M059J (cell line): Measurements from ENCODE around the gene TMPRSS12. TPM values are rescaled to one million over a fixed set of nuclear protein-coding genes. Genes with fewer than 3 reads are reported as not detected.
"Not testable (repeated sequence)": the region's sequence is repeated elsewhere in the genome, so short reads cannot be mapped to it uniquely, and the experiment has no call there.

Experiments
- DNase-seq: peaks from one replicate; pipeline ENCODE4 v3.0.0-alpha.2; 2012; ENCODE audit warnings: low read depth
- total RNA-seq: library from RNA; depleted of rRNA; stranded (reverse); fragments of >200 nt; shearing (Covaris generic); gene quantifications from 2 replicates; pipeline ENCODE4 v1.2.3, GENCODE V29; 2014; rRNA removed

Gene TMPRSS12, protein sequence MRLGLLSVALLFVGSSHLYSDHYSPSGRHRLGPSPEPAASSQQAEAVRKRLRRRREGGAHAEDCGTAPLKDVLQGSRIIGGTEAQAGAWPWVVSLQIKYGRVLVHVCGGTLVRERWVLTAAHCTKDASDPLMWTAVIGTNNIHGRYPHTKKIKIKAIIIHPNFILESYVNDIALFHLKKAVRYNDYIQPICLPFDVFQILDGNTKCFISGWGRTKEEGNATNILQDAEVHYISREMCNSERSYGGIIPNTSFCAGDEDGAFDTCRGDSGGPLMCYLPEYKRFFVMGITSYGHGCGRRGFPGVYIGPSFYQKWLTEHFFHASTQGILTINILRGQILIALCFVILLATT
- not detected in 2 replicates for total RNA-seq

DNA sequence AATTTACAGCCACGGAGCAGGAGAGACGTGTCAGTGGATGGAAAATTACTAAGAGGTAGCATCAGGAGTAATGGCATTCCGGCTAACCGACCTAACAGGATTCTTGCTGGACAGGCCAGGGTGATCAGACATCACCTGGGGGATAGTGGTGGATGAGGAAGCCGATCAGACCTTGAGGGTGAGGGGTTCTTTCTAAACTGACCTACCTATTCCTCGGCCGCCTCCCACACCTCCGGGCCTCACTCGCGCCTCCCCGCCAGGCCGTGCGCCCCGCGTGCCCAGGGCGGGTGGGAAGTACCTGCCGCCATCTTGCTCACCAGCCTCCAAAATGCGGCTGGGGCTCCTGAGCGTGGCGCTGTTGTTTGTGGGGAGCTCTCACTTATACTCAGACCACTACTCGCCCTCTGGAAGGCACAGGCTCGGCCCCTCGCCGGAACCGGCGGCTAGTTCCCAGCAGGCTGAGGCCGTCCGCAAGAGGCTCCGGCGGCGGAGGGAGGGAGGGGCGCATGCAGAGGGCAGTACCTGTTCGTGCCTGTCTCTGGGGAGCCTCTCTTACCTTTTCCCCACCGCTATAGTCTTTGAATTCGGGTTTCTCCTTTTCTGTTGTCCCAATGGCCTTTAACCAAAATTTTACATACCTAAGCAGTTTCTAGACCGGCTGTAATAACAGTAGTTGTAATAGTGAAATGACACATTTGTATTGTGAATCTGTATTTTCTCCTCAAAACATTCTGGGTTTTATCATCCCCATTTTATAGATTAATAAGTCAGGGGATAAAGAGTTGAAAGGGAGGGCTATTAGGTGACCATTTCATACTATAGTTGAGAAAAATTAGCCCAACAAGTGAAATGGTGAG lies at the start of gene TMPRSS12:
Gene TMPRSS12, plus strand, starts transcription at position 290 of the 857 bp plus-strand sequence. Its CDS starts 39 bp downstream, at position 329.
- no peak for DNase-seq

DNA sequence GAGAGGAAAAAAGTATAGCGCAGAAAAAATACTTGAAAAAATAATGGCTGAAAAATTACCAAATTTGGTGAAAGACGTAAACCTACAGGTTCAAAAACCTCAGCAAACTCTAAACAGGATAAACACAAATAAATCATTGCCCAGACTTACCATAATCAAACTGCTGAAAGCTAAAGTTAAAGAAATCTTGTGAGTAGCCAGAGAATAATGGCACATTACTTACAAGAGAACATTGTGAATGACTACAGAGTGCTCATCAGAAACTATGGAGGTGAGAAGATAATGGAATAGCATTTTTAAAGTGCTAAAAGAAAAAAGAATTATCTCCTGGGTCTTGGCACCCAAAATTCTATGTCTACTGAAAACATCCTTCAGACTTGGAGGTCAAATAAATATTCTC lies 42.8 kb upstream of the TMPRSS12 start:
- DNase-seq = peak; percentile 21

GRCh38 chr12:50803230-50803875 lies 39.4 kb upstream of the TMPRSS12 start:
- no peak for DNase-seq

DNA sequence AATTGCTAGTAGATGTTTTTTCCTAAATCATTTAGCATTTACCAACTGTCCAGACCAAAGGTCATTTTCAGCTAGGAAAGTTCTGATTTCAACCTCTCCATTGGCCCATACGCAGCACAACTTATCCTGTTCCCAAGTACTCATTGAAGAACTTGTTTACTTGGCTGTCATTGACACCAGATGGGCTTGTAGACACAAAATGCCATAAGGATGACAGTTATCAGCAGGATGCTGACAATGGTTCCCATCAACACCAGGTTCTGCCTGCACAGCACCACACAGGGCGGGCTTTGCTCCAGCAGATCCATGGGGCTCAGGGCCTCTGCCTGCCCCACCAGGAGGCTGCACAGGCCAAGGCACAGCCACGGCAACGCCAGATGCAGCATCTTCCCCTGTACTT lies 36.5 kb upstream of the TMPRSS12 start:
- no peak for DNase-seq

DNA sequence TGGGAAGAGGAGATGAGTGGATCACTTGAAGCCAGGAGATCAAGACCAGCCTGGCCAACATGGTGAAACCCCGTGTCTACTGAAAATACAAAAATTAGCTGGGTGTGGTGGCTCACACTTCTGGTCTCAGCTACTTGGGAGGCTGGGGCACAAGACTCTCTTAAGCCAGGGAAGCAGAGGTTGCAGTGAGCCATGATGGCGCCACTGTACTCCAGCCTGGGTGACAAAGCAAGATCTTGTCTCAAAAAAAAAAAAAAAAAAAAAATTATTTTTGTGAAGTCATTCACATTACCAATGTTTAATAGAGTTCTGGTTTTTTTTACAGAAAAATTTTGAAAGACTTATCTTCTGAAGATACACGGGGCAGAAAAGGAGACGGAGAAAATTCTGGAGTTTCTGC lies 33.6 kb upstream of the TMPRSS12 start:
- DNase-seq = not testable (repeated sequence)

DNA sequence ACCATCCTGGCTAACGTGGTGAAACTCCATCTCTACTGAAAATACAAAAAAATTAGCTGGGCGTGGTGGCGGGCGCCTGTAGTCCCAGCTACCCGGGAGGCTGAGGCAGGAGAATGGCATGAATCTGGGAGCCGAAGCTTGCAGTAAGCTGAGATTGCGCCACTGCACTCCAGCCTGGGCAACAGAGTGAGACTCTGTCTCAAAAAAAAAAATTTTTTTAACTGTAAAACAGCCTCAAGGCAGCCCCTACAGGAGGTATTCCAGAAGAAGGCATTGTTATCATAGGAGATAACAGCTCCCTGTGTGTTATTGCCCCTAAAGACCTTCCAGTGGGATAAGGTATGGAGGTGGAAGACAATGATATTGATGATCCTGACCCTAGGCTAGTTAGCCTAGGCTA lies 27.8 kb upstream of the TMPRSS12 start:
- not testable (repeated sequence) for DNase-seq

DNA sequence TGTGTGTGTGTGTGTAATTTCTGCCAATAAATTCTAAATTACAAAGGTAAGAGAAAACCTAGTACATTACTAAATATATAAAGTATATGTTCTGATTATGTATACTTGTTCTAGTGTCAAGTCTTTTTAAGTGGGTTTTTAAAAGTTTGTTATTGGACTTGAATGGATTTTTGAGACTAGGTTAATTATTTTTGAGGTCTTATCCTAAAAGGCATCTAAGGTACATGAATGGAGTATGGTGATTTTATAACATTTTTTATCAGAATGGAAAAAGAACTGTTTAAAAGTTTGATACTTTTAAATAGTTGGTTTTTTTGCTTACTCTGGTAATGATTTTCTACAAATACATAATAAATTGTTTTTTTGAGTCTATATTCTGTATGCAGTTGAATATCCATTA lies 22.5 kb upstream of the TMPRSS12 start:
- DNase-seq = no peak

DNA sequence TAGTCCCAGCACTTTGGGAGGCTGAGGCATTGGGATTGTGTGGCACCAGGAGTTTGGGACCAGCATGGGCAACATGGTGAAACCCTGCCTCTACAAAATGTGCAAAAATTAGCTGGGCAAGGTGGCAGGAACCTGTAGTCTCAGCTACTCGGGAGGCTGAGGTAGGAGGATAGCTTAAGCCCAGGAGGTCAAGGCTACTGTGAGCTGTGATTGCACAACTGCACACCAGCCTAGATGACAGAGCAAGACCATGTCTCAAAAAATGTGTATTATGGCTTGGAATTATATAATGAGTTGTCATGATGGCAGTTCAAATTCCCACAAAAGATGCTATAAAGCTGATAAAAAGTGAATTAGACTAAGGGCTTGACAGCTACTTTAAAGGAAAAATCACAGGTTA lies 20.6 kb upstream of the TMPRSS12 start:
- DNase-seq = no peak

DNA sequence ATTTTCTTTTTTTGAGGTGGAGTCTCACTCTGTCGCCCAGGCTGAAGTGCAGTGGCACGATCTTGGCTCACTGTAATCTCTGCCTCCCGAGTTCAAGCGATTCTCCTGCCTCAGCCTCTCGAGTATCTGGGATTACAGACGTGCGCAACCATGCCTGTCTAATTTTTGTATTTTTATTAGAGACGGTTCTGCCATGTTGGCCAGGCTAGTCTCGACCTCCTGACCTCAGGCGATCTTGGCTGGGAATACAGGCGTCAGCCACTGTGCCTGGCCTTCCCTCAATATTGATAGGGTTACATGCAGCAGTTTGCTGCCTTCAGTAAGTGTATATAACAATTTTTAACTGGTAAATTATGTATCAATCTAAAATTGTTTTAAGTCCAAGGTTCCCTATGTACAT lies 19.0 kb upstream of the TMPRSS12 start:
- DNase-seq = not testable (repeated sequence)

DNA sequence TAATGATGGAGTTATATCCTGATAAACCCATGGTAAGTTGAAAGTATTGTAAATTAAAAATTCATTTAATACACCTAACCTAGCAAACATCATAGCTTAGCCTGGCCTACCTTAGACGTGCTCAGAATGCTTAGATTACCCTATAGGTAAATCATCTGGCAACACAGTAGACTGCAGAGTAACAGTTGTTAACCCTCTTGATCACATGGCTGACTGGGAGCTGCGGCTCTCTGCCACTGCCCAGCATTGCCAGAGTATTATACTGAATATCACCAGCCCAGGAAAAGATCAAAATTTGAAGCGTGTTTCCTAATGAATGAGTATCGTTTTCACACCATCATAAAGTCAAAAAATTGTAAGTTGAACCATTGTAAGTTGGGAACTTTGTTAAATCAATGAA lies 17.8 kb upstream of the TMPRSS12 start:
- no peak for DNase-seq

- peak; percentile 64 for DNase-seq
Observed at GRCh38 chr12:50825372-50825838, 17.3 kb upstream of the TMPRSS12 start.

GRCh38 chr12:50828121-50828520 lies 14.6 kb upstream of the TMPRSS12 start:
- no peak for DNase-seq

- no peak for DNase-seq
Observed at GRCh38 chr12:50828886-50829285, 13.8 kb upstream of the TMPRSS12 start.

DNA sequence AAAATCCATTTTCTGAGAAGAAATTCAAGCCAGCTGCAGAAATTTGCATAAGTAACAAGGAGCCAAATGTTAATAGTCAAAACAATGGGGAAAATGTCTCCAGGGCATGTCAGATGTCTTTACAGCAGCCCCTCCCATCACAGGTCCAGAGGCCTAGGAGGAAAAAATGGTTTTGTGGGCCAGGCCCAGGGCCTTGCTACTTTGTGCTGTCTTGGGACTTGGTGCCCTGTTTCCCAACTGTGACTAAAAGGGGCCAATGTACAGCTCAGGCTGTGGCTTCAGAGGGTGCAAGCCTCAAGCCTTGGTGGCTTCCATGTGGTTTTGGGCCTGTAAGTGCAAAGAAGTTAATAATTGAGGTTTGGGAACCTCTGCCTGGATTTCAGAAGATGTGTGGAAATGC lies 8.9 kb upstream of the TMPRSS12 start:
- DNase-seq = not testable (repeated sequence)

GRCh38 chr12:50839042-50839441 lies 3.7 kb upstream of the TMPRSS12 start:
- no peak for DNase-seq

- DNase-seq = peak; percentile 15
Observed at GRCh38 chr12:50840809-50841487, 1.8 kb upstream of the TMPRSS12 start.

DNA sequence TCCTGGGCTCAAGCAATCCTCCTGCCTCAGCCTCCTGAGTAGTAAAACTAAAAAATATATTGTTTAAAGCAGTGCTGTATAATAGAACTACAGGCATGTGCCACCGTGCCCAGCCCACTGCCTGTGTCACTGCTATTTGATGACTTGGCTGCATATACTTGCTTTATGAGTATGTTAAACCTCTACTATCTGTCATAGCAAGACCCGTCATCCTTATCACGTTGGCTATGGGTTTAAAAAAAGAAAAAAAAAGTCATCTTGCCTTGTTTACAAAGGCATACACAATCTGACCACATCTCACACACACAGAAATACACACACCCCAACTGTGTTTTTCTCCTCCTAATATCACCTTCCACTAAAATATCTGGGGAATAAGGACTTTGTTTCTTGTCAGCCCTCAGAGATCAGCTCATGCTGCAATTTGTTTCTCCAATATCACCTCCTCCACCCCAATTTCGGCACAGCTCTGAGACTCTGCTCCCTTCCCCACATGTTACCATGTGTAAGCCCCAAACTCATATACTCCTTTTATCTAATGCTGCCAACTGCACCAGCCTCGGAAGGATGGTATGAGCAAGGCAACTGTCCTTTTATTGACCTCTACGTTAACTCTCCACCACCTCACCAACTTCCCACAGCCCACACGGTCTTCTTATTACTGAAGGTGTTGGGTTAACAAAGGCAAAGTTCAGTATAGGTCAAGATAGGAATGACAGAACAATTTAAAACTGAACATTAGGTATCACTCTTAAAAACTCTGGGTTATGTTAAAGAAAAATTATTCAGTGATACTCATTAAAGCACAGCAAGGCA lies 802 bp upstream of the TMPRSS12 start:
- no peak for DNase-seq

DNA sequence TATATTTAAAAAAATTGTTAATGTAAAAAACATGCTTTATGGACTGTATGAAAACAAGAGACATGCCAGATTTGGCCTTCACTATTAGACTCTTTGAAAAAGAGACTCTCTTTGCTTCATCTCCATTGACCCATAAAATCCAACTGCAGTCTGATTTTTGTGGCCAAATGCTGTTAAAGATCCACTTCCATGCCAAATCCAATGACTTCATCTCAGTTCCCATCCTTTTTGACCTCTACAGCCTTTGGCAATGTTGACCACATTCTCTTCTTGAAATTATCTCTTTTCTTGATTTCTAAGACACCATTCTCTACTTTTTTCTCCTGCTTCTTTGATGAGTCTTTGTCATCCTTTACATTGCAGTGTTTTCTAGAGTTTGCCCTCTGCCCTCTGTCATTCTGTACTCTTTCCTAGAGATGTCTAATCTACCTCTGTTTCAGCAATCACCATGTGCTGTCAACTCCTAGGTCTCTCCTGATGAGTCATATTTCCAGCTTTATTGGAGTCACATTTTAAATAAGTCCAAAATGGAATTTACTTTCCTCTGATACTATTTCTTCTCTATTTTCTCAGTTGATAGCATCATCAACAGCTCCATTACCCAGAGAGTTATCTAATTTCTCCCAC lies 2.4 kb downstream of the TMPRSS12 start:
- peak; percentile 34 for DNase-seq

GRCh38 chr12:50848963-50849362 lies 6.2 kb downstream of the TMPRSS12 start:
- DNase-seq = no peak

- DNase-seq = not testable (repeated sequence)
Observed at GRCh38 chr12:50855218-50855617, 12.5 kb downstream of the TMPRSS12 start.
